Stimulated activated CD4-positive, alpha-beta T cell treated with anti-CD3 and anti-CD28 coated beads, Interleukin-2, amount 100 ng/mL, for 24 hours (primary cell): ENCODE measurements around the gene GLIS1.

ENCODE experiments used
- DNase-seq, 2 donors: peaks; one replicate each; pipeline ENCODE4 v3.0.0-alpha.2; 2020

Gene GLIS1

GRCh38 chr1:53606651-53607051 lies 132.3 kb downstream of the GLIS1 start:
- no peak for DNase-seq

- DNase-seq = no peak
Measured at GRCh38 chr1:53606197-53606596, 132.8 kb downstream of the GLIS1 start.

GRCh38 chr1:53605181-53605580 lies 133.8 kb downstream of the GLIS1 start:
- DNase-seq = no peak

- no peak for DNase-seq
Measured at GRCh38 chr1:53604291-53604919, 134.6 kb downstream of the GLIS1 start.

- no peak for DNase-seq
Measured at GRCh38 chr1:53603431-53603830, 135.5 kb downstream of the GLIS1 start.

GRCh38 chr1:53601867-53602775 lies 136.8 kb downstream of the GLIS1 start:
- no peak for DNase-seq

- DNase-seq = no peak
Measured at GRCh38 chr1:53601031-53601745, 137.8 kb downstream of the GLIS1 start.

GRCh38 chr1:53600561-53600960 lies 138.4 kb downstream of the GLIS1 start:
- no peak for DNase-seq

- DNase-seq = no peak
Measured at GRCh38 chr1:53600001-53600400, 139.0 kb downstream of the GLIS1 start.

GRCh38 chr1:53599481-53599880 lies 139.5 kb downstream of the GLIS1 start:
- DNase-seq = no peak

GRCh38 chr1:53598966-53599365 lies 140.0 kb downstream of the GLIS1 start:
- DNase-seq = no peak

- no peak for DNase-seq
Measured at GRCh38 chr1:53595906-53596305, 143.1 kb downstream of the GLIS1 start.

- no peak for DNase-seq
Measured at GRCh38 chr1:53594391-53595180, 144.4 kb downstream of the GLIS1 start.

- DNase-seq = peak in 1 of 2 donors; percentile 11
Measured at GRCh38 chr1:53593758-53594380, 145.1 kb downstream of the GLIS1 start.

GRCh38 chr1:53592985-53593757 lies 145.8 kb downstream of the GLIS1 start:
- no peak for DNase-seq

- no peak for DNase-seq
Measured at GRCh38 chr1:53592521-53592982, 146.4 kb downstream of the GLIS1 start.

- DNase-seq = no peak
Measured at GRCh38 chr1:53591924-53592323, 147.0 kb downstream of the GLIS1 start.

GRCh38 chr1:53590531-53591515 lies 148.1 kb downstream of the GLIS1 start:
- no peak for DNase-seq

GRCh38 chr1:53590104-53590503 lies 148.9 kb downstream of the GLIS1 start:
- DNase-seq = no peak
